ENCODE data around the gene KLHL30.

KLHL30 gene

GRCh38 chr2:238145851-238146250, 7.4 kb downstream of the KLHL30 start:
- DNase-seq (ENCODE audit: low read depth), result no peak

DNA sequence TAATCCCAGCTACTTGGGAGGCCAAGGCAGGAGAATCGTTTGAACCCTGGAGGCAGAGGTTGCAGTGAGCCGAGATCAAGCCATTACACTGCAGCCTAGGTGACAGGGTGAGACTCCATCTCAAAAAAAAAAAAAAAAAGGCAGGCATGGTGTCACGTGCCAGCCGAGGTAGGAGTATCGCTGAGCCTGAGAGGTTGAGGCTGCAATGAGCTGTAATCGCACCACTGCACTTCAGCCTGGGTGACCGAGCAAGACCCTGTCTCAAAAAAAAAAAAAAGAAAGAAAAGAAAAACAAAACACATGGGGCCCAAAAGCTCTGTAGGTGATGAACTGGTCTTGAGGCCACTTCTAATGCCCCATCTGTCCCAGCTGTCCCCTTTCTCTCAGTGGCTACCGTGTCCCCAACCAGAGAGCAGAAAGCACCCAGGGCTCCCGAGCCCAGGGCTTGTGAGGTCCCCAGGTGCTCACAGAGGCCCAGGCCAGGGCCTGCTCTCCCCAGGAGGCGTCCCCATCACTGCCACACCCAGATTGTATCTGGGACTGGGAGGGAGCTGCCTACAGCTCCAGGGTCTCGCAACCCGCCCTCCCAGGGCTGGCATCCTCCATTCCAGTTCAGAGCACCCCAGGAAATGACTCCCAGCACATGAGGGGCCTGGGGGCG, 8.5 kb downstream of the KLHL30 start:
- no peak for DNase-seq (ENCODE audit: low read depth)

GRCh38 chr2:238148981-238149380, 10.5 kb downstream of the KLHL30 start:
- DNase-seq (ENCODE audit: low read depth), result no peak

- no peak for DNase-seq (ENCODE audit: low read depth)
Observed at GRCh38 chr2:238149841-238150572, 11.5 kb downstream of the KLHL30 start.

DNA sequence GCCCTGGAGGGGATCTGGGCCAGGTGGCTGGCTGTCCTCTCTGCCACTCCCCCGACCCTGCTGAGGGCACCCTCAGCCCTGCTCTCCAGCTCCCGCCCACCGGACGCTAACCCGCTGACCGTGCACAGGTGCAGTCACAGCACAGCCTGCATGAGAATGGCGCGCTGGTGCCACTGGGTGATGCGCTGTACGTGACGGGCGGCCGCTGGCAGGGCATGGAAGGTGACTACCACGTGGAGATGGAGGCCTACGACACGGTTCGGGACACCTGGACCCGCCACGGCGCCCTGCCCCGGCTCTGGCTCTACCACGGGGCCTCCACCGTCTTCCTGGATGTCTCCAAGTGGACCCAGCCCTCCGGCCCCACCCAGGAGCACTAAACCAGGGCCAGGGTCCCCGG, 12.2 kb downstream of the KLHL30 start:
- no peak for DNase-seq (ENCODE audit: low read depth)

- no peak for DNase-seq (ENCODE audit: low read depth)
Observed at GRCh38 chr2:238151205-238151604, 12.7 kb downstream of the KLHL30 start.

- DNase-seq (ENCODE audit: low read depth), result no peak
Observed at GRCh38 chr2:238151628-238152235, 13.3 kb downstream of the KLHL30 start.

GRCh38 chr2:238152771-238153688, 14.6 kb downstream of the KLHL30 start:
- DNase-seq (ENCODE audit: low read depth), result no peak

DNA sequence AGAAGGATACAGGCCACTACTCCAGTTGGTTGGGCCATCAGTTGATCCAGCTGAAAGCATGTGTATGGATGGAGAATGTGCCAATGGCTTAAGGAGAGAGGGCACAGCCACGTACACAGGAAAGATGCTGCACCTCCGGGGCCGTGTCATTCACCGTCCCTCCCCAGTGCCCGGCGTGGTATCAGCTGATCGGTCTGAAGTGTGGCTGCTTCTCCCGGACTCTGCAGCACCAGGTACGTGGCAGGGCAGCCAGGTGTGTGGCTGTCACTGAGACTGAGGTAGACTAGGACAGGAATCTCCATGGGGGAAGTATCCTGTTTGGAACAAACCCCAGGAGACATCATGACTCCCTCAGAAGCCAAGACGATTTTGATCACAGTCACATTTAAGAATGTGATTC, 16.1 kb downstream of the KLHL30 start:
- DNase-seq (ENCODE audit: low read depth), result no peak

DNA sequence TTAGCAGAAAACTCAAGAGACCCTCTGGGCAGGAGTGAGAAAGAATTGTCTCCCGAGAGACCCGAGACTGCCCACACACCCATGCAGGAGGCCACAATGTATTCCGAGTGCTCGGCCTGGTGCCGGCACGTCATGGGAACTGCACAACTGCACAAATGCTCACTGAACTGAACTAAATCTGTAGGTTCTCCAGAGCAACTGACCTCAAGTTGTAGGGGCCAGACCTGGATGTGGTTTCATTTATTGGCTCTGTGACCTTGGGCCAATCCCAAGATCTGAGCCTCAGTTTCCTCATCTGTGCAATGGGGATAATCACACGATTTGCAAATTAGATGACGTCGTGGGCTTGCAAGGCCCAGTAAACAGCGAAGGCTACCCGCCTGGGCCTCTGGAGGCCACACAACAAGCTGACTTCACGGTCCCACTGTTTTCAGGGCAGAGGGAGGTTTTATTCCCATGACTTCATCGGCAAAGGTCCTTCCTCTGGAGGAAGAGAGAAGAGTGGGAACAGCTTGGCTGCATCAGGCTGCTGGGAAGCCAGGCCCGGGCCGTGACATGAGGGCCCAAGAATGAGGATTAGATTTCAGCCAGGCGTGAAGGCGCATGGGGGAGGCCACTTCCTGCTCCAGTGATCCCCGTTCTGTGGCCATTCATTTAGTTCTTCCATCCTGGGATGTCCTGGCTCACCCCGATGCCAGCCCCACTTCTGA, 16.7 kb downstream of the KLHL30 start:
- no peak for DNase-seq (ENCODE audit: low read depth)

DNA sequence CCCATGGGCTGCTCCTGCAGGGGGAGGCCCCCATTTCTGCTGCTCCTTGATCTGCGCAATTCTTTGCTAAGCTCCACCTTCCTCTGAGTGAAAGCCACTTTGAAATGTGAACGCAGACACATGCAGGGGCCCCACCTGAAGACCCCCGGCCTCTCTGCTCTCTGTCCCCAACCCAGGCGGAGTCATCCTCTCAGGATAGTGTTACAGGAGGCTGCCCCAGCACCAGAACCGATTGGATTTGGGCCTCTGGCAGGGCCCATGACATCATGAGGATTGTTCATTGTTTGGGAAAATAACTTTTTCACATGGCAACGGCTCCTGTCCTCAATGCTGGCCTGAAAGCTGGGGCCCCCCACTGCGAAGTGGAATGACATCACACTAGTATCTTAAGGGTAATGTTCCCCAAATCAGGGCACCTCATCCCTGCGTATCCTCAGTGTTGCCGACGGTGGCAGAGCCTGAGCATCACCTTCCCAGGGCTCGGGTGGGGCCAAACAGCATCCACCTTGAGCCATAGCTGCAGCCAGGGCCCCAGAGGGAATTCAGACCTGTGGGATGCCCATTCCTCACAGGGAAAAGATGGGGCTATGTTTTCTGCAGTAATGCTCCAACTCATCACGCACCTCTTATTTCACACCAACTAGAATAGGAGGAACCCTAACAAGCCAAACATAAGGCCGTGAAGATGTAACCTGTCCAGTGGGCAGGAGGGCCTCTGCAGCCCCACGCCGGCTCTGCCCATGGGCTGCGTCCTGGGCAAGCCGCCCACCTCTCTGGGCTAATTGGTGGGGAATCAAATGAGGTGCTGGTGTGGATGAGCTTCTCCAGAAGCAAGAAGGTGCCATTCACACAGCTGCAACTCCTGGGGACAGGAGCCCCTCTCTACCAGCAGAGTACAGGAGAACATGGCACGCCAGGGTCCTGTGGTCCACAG, 17.6 kb downstream of the KLHL30 start:
- no peak for DNase-seq (ENCODE audit: low read depth)

DNA sequence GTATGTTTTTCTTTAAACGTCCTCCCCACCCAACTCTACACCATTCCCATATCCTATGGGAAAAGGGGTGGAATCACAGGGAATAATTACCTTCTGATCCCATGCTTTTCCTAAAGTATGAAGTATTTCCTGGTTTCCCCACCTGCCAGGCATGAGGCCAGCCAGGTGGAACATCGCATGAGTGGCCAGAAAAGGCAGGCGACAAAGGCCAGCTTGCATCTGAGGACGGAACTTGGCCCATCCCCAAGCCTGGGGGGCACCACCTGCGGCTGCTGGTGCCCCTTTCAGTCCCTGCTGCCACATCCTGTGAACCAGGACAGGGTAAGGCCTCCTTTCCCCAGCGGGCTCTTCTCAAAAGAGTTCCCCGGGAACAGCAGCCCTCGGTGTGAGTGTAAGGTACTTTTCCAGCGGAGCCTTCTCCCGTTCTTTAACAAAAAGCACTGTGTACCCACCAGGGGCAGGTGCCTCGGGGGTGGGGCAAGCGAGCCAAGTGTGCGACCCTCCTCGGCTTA, 19.1 kb downstream of the KLHL30 start:
- no peak for DNase-seq (ENCODE audit: low read depth)

DNA sequence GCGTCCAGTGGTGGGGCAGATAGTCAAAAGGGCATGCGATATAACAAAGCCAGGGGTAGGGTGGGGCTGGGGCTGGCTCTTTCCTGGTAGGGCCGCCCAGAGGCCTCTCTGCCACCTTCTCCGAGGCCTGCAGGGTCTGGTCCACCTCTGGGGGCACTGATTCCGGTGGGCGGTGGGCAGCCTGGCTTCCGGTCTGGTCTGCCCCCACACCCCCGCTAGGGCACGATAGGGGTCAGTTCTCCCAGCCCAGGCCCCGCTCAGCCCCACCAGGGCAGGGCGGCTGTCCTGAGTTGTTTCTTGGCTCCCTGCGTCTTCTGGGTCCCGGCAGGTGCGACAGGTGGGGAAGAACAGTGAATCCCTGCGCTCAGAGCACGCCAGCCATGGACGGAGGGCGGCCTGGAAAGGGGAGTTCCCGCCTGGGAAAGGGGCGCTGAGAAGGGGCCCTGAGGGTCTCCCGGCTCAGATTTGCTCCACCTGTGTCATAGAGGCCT, 19.6 kb downstream of the KLHL30 start:
- DNase-seq (ENCODE audit: low read depth), result no peak

- peak; percentile 39 for DNase-seq (ENCODE audit: low read depth)
Observed at GRCh38 chr2:238158509-238159070, 20.1 kb downstream of the KLHL30 start, which contains the start of gene ERFE. Gene ERFE, plus strand, starts transcription at chr2:238158970. Its CDS starts 38 bp downstream, at chr2:238159008.

DNA sequence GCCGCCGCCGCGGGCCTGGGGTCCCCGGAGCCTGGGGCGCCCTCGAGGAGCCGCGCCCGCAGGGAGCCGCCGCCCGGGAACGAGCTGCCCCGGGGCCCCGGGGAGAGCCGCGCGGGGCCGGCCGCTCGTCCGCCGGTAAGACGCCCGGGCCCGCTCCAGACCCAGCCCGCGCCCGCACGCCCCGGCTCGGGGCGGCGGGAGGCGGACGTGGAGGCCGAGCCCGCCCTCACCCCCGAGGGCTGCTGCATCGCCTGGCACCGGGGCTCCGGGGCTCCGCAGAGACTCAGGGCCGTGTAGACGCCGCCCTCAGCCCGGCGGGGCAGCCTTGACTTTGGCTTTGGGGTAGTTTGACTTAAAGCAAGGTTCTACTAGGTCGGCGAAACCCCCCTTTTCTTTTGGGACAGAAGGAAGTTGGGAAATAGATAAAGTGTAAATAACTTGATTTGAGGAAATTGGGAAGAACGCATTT, 20.6 kb downstream of the KLHL30 start:
- no peak for DNase-seq (ENCODE audit: low read depth)

GRCh38 chr2:238159661-238160205, 21.3 kb downstream of the KLHL30 start:
- no peak for DNase-seq (ENCODE audit: low read depth)

DNA sequence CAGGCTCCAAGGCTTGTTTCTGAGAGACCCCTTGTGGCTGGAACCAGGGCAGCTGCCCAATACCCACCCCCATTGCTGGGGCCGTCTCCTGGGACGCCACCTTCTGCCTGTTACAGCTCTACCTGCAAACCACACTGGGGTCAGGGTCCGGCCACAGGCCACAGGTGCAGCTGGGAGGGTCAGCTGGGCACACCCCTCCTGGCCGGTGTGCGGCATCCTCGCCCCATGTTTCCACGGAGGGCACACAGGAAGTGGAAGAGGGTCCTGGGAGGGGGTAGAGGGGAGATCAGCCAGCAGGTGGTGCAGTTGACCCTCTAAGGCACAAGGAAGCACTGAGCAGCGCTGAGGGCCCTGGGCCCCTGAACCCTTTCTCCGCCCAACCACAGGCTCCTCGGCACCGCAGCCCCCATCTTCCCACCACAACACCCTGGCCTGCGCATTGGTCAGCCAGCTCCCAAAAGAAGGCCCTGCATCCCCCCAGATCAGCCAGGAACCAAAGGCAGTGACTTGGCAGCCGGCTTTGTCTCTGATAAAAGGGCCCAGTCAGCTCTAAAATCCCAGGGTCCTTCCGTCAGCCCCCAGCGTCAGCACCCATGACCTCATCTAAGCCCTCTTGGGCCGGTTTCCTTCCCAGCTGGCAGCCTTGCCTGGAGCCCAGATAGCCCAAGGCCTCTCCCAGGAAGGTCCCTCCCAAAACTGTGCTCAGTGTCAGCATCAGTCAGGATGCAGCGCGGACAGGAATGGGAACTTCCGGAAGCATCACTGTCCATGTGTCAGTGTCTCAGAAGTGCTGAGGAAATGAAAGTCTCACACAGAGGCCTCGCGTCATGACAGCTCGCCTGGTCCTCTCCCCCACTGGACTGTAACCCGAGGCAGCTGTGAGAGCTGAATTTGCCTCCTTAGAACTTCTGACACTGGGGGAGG, 22.0 kb downstream of the KLHL30 start:
- no peak for DNase-seq (ENCODE audit: low read depth)
